ENCODE data around the gene DCDC1.

Gene DCDC1

DNA sequence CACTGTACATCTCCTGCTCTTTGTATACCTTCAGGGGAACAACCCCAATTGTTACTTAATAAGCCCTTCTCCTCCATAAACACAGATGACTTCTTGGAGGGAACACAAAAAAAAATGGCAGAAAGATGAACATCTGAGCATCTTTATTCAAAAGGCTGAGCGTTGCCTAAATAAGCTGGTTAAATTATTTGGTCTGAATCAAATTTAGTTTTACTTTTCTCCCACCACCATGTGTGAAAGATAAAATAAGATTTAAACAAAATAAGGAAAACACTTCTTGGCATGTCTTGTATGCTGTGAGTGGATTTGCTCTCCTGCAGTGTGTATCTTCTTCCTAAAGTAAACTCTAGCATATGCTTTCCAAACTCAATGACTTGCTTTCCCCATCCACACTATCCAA lies 137.9 kb downstream of the DCDC1 start:
- DNase-seq: no peak

DNA sequence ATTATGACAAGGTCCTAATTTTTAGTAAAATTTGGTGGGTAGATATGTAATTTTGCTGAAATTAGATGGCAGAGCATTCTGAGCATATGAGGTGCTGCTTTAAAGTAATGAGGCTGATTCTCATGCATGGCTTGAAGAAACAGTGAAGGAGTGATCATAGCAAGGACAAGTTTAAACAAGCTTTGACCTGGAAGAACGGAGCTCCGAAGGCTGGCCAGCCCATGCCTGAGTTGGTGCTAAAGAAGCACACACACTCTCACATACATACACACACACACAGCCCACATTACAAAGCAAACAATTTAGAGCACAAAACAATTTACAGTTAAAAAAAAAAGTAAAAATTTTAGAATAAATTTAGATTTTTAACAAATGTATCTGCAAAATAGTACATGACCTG lies 150.7 kb downstream of the DCDC1 start:
- no peak for DNase-seq

DNA sequence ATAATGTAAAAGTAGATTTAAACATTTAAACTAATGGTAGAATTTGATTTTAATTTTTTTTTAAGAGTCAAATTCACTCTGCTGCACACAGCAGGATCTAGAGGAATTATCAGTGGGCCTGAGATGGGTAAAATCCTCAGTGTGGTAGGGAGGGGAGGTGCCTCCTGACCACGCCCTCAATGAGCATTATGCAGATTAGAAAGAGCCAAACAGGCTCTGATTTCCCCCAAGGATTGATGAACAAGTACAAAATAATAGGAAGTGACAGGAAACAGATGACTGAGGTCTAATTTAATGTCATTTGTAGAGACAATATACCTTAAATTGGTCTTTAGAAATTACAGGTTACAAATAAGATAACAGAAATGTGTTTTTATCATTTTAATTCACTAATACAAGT lies 155.2 kb downstream of the DCDC1 start:
- DNase-seq: no peak

DNA sequence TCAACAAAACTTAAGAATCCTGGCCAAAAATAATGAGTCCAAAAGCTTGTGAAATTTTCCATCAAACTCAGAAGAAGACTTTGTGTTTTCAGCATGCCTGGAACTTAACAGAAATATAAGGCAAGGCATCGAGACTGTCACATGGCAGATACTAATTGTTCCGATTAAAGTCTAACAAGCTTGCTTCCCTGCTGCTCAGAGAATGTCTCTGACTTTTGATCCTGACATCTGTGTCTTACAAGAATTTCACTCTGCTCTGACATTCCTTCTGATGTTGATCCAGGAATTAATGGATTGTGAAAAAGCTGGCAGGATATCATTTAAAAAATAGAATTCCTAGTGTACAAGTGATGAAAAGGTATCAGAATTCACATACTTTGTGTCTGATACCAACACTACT lies 170.2 kb downstream of the DCDC1 start:
- DNase-seq: no peak

DNA sequence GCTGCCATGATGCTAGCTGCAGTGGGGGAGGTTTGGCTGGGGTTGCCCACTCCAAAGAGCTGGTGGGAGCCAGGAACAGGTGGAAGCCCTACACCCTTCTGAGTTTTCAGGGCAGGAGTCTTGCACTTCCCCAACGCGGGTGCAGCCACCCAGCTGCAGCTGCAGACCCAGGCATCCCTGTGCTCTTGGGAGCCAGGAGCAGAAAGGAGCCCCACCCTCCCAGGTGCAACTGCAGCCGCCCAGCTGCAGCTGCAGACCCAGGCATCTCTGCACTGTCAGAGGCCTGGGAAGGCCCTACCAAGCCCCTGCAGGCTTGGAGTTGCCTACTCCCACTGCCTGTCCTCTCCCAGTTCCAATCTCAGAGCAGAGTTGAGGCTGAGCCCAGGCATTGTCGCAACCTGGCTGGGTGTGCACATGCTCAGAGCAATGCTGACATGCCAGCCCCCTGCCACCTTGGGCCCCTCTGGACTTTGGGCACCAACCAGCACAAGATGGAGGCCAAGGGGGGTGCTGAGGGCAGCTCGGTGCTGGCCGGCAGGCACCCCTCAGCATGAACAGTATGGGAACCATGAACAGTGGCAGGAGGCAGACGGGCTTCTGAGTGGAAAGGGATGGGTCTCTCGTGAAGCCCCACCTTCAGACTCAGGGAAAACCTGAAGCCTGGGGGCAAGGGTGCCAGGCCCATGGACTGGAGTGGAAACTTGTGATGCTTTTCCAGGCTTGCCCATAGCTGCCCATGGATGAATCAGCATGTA lies 195.4 kb downstream of the DCDC1 start:
- DNase-seq: no peak

DNA sequence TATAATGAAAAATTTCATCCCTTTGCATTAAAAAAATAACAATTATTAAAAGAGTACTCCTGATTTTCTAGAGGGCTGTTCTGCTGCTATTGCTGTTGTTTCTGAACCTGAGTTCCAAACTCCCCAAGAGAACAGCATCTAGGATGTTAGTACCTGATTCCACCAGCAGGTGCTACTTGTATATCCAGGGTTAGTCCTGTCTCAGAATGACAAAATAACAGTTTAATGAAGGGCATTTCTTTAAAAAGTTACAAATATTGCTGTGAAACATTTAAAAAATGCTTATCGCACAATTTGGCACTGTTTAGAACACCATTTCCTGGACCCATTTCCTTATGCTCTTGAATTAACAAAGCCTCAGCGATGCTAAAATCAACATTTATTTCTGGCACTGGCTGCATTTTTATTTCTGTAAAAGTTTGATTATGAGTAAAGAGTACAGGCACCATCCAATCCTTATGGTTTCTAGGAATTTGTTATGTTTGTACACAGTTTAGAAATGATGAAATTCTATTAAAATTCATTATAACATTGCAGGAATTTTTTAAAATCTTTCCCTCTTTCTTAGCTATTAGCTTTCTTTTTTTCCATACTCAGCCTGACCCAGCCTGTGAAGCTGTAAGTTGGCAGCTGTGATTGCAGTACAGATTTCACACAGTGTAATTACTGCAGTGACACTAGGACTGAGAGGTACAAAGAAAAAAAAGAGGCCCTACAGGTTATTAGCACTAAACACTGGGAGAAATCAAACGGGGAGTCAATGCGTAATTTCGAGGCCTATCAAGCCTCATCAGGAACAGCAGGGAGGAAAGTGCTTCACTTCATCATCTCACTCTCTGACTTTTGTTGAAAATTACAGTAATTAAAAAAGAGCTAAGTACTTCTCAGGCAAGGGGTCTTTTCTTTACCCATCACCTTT lies 208.8 kb downstream of the DCDC1 start:
- DNase-seq: no peak

DNA sequence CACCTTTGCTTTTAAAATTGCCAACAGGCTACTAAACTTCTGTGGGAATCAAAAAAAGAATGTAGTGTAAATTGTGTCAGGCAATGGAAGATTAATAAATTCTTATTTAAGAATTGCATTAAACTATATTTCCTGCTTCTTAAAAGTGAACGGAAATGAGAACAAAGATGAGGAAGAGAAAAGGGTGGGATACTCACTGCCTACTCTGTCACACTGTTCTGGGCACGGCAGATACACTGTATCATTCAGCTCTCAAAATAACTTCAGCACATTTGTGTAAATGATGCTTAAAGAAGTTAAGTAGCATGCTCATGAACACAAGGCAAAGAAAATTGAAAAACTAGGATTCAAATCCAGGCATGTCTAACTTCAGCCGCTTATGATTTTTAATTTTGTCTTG lies 218.7 kb downstream of the DCDC1 start:
- no peak for DNase-seq

DNA sequence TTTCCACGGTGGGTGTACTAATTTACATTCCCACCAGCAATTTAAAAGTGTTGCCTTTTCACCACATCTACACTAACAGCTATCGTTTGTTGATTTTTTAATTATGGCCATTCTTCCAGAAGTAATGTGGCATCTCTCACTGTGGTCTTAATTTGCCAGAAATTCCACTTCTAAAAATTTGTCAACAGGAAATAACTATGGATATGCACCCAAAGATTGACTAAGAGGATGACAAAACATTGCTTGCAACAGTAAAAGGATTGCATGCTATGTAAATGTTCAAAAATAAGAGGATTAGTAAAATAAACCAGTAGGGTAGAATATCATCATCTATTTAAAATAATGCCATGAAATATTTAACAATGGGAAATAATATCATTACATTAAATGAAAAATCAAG lies 219.5 kb downstream of the DCDC1 start:
- no peak for DNase-seq

DNA sequence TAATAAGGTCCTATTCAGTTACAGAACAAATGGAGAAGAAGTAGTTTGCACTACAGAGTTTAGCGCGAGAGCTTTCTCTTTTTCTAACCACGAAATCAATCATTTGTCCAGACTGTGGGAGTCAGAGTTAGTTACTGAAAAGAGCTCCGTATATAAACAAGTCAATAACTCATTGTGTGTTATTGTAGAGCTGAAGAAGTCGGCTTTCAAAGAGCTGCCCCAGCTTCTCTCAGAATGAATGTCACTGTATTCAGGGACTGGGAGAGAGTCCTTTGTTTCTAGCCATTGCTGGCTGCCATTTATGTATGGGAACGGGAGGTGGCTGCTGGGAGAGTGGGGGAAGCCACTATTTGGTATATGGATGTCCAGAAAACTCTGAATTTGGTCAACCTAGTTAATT lies 227.8 kb downstream of the DCDC1 start:
- no peak for DNase-seq

DNA sequence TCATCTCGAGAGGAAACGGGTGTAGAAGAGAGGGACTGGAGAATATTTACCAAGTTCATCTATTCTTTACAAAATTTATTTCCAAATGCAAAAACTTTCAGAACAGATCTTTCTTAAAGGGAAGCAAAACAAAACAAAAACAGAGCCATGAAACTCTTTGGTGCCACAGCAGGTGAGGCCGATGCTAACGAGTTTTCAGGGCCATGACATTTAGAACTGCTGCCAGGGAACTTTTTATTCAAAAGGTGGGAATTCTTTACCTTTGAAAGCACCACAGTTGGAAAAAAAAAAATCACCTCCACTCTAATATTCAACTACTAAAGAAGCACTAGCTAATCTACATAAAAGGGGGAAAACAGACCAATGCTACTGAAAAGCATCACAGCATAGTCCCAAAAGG lies 230.1 kb downstream of the DCDC1 start:
- no peak for DNase-seq

DNA sequence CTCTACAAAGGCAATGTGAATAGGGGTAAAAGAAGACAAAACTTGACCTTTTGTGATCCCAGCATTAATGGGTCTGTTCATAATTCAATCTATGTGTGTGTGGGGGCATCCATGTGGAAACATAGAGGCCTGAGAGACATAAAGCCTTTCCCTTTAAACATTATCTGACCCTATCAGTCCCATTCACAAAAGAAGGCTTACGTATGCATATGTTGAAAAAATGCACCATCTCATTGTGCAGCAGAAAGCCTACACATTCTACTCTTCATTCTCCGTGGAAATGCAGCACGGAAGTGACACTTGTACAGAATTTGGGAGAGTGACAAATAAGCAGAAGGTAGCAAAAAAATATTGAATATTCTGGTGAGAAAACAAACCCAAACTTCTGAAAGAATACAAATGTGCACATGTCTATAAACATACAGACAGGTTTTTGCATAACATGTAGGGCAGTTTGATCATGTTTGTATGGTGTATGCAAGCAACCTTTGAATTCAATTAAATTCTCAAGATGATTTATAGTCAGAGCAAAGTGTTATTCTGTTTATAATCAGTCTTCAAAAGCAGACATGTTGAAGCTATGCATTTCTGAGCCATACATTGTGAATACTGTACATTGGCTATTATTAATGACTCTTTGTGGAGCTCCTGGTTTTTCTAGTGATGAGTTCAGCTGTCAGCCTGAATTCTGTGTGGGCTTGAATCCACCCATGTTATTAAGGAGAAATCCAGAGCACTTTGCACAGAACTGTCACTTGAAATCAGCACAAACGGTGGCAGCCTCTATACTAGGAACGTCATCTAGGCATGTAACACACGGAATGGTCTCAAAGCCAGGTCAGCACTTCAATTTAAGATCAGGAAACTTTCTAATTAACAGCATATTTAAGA lies 236.8 kb downstream of the DCDC1 start:
- DNase-seq: no peak

DNA sequence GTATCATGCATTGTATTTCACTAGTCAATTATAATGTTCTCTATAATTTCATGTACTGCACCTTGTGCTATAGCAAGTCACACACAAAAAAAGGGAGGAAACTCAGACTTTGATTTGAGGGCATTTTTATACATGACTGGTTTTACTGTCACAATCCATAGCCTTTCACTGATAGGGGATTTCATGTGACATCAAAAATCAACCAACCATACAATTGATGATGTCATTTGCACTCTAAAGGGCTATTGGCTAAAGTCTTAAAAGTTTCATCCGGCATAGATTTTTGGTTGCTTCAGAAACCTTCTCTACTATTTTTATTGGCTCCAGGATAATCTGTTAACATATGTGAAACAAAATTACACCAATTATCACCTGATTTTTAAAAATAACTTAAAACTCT lies 237.8 kb downstream of the DCDC1 start:
- DNase-seq: no peak

DNA sequence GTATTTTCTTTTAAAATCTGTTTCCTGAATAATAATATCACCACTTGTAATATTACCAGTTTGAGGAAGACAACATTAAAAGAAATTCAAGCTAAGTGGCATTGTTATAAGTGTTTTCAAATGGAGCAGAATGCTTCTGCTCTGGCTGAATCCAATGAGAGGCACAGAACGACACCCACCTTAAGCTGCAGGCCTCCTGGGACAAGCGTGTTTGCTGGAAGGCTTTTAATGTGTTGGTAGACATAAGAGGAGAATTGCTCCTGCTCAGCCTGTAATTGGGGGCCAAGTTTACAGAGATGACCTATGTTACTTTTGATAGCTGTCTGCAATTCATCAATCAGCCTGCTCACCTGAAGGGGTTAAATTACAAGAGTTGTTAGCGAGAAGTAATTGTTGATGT lies 242.2 kb downstream of the DCDC1 start:
- no peak for DNase-seq

DNA sequence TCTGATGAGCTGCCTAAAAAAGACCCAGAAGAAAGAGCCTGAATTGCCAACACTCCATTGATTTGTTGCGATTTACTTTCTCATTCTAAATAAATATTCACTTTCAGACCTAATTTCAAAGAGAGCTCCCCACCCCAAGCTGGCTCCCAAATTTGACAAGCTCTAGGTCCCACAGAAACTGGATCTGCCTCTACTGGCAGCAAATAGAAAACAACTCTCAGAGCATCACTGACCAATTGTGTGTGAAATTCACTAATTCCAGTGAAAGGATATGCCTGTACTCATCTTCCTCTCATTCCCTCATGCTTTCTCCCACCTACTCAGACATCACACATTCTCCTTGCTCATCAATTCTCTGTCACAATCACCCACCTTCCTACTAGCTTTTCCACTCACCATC lies 249.1 kb downstream of the DCDC1 start:
- no peak for DNase-seq

DNA sequence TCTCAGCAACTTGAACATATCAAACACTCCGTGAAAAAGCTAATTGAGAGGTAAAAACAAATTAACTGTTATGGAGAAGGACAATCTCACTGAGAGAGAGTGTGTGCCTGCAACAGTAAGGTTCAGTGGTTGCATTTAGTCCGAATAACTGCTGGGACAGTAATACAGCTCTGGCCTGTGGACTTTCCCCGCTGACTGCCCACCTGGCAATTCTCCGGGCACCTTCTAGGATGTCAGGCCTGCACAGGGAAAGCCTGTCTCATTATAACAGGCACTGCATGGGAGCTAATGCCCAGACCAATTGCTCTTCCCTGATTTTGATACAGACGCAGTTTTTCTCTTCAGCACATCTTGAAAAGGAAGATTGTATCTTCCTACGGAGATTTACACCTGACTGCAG lies 251.0 kb downstream of the DCDC1 start:
- no peak for DNase-seq

DNA sequence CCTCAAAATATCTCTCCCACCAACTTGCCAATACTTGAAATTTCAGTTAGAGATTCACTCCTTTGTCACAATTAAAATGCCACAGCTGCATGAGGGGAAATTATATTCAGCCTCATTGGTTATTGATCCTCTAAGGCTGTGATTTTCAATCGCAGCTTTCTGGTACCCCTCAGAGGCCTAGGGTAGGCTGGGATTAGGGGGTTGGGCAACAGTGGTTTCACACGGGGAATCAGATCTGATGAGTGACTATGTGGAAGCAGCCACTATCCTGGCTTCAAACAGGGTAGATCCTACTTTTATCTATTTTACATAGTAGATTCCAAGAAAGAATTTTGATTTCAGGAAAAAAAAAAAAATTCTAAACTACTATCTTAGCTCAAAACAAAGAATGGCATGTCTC lies 252.5 kb downstream of the DCDC1 start:
- DNase-seq: no peak

DNA sequence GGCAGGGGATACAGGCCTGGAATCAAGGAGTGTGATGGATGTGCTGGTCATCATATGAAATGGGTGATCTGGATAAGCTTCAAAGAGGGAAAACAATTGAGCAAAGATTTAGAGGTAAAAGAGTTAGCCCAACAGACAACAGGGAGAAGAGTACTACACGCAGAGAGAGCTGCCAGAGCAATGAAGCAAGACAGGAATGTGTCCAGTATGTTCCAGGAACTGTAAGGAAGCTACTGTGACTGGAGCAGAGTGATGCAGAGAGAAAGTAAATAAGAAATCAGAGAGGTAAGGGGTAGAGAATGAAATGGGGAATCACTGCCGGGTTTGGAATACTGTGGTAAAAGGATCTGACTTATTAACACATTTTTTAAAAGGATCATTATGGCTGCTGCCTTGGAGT lies 255.1 kb downstream of the DCDC1 start:
- DNase-seq: no peak

DNA sequence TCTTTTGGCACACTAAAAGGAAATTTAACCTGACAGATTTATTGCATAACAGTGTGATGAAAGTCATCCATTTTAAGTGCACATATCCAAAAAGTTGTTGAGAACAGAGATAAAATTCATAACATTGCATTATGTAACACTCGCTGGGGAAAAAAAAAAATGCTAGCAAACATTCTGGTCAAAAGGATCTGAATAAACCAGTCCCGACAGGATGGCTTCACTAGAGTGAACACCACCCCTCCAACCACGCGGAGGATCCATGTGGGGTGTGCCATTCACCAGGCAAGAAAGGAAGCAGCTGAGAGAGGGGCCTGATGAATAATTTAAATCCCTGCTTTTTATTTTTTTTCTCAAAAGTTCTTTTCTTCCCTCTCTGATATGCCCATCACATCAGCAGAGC lies 258.7 kb downstream of the DCDC1 start:
- no peak for DNase-seq

DNA sequence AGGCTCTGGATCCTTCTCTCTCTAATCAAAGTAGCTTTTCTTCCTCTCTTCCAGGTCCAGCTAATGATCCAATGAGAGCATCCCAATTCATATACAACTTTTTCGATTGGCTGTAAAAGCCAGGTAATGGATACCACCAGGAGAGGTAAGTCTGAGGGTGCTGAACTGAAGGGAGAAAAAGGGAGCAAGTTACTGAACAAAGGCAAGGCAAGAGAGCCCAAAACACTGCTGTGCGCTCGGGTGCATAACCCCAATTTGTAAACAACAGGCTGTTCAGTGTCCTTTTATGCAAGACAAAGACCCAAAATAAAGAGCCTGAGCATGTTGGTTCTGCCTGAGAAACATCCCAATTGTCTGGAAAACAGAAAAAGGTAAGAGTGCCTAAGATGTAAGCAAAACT lies 260.1 kb downstream of the DCDC1 start:
- DNase-seq: no peak

DNA sequence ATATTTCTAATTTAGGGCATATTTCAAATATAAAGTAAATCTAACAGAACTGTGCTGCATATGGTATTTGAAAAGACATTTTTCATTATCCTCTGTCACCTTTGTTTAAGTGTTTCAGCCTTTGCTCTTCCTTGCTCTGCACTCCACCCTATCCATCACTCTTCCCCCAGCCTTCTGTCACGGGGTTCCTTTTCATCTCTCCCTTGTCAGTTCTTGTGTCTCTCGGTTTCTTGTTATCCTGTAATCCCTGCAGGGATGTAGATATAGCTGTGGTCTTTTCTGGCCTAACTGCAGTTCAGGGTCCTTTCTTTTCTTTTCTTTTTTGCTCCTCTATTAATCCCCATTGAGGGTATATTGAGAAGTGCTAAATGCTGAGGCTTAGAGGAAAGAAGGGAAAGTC lies 261.9 kb downstream of the DCDC1 start:
- no peak for DNase-seq

DNA sequence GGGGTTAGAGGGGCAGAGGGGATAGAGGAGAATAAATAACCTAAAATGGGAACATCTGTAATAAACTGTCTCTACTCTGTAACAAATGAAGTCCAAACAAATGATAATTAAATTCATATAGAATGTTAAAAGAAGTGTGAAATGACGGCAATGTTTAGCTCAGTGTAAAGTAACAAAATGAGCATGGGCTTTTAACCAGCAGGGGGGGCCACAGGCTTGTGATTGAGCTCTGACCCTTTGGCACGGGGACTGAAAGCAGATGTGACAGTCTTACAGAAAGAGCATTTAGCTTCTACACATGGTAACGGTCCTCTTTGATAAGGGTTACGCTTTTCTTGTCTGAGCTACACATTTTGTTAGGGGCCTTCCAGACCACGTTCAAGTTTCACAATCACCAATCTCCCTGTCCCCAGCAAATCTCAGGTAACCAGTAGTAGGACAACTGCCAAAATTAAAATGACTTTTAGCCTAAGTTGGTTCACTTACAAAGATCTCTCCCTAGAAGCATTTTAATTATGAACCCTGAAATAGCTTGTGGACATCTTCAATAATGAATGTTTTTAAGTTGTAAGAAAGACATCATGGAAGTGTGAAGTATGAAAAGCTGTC lies 262.5 kb downstream of the DCDC1 start:
- peak; percentile 55 for DNase-seq

DNA sequence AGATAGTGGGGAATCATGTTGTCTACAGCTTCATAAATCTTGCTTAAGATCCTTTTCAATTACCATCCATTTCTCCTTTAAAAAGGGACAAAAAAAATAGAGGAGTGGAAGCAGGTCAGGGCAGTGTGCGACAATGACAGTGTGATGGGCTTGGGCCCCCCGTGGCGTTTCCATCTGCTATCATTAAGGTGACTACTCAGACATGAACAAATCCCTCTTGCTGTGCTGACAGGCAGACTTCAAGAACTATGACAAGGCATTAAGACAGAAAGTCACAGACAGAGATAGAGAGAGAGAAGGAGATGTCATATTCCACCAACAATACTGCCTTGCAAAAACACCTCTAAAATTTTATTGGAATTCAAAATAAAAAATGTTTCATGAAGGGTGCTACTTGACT lies 263.2 kb downstream of the DCDC1 start:
- no peak for DNase-seq

DNA sequence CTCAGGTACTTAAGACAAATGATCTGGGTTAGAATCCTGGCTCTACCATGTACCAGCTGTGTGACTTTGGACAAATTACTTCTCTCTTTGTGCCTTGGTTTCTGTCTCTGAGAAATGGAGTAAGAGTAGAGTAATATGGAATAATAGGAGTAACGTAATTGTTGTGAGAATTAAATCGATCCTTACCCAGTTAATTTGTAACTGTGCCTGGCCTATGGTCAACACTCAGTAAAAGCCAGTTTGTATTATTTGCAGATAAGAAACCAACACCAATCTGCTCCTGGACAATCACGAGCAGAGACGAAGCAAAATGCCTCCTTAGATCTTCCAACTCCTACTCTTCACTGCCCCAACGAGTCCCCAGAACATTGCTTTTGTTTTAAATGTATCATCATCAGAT lies 266.7 kb downstream of the DCDC1 start:
- no peak for DNase-seq

Data from activated CD4-positive, alpha-beta T cell treated with anti-CD3 and anti-CD28 coated beads, Interleukin-2, amount 50 U/mL, for 16 hours (primary cell).